H9 (cell line): ENCODE measurements around the gene PAK6. TPM values are rescaled to one million over a fixed set of nuclear protein-coding genes. Genes with fewer than 3 reads are reported as not detected.

Experiments
- DNase-seq: peaks from one replicate; pipeline ENCODE4 v3.0.0-alpha.2; 2017
- H2AFZ ChIP-seq: one replicate; pipeline ENCODE4 v1.6.1; 2013; ENCODE audit warnings: mild to moderate bottlenecking, low read length, control low read depth, moderate library complexity
- H2AK5ac ChIP-seq: 2 replicates; pipeline ENCODE4 v1.6.1; 2013; ENCODE audit warnings: low read length, control low read depth, mixed read lengths; ENCODE audit not compliant: insufficient read length
- H2BK120ac ChIP-seq: one replicate; pipeline ENCODE4 v1.6.1; 2013; ENCODE audit warnings: low read depth, mild to moderate bottlenecking, low read length, control low read depth, inconsistent platforms; ENCODE audit not compliant: poor library complexity, severe bottlenecking
- H2BK12ac ChIP-seq: 2 replicates; pipeline ENCODE4 v1.6.1; 2013; ENCODE audit warnings: low read length, control low read depth, mixed read lengths, low read depth; ENCODE audit not compliant: insufficient read length
- H2BK15ac ChIP-seq: 2 replicates; pipeline ENCODE4 v1.6.1; 2013; ENCODE audit warnings: low read depth, low read length, control low read depth
- H2BK20ac ChIP-seq: one replicate; pipeline ENCODE4 v1.6.1; 2013; ENCODE audit warnings: low read depth, mild to moderate bottlenecking, low read length, control low read depth, inconsistent platforms; ENCODE audit not compliant: poor library complexity, severe bottlenecking
- H2BK5ac ChIP-seq: 2 replicates; pipeline ENCODE4 v1.6.1; 2013; ENCODE audit warnings: low read length, control low read depth, mixed read lengths; ENCODE audit not compliant: insufficient read length
- H3K14ac ChIP-seq: 2 replicates; pipeline ENCODE4 v1.6.1; 2013; ENCODE audit warnings: low read length, control low read depth; ENCODE audit not compliant: insufficient read depth
- H3K18ac ChIP-seq: 2 replicates; pipeline ENCODE4 v1.6.1; 2013; ENCODE audit warnings: low read depth, mild to moderate bottlenecking, mixed read lengths, low read length, control low read depth; ENCODE audit not compliant: insufficient read length
- H3K23ac ChIP-seq: 2 replicates; pipeline ENCODE4 v1.6.1; 2013; ENCODE audit warnings: low read length, control low read depth, mixed read lengths, low read depth; ENCODE audit not compliant: insufficient read length
- H3K23me2 ChIP-seq: 2 replicates; pipeline ENCODE4 v1.6.1; 2013; ENCODE audit warnings: low read depth, mild to moderate bottlenecking, mixed read lengths, low read length, control low read depth; ENCODE audit not compliant: insufficient read length, poor library complexity, severe bottlenecking
- H3K27ac ChIP-seq: 2 replicates; pipeline ENCODE4 v1.5.1; 2013; ENCODE audit warnings: low read length, control low read depth, mixed read lengths, low read depth; ENCODE audit not compliant: insufficient read length
- H3K27me3 ChIP-seq: 2 replicates; pipeline ENCODE4 v1.6.1; 2013; ENCODE audit warnings: low read length, control low read depth, inconsistent platforms; ENCODE audit not compliant: insufficient read depth
- H3K4ac ChIP-seq: 2 replicates; pipeline ENCODE4 v1.6.1; 2013; ENCODE audit warnings: low read depth, mild to moderate bottlenecking, control low read depth, inconsistent platforms, low read length, moderate library complexity
- H3K4me1 ChIP-seq: 2 replicates; pipeline ENCODE4 v1.6.1; 2013; ENCODE audit warnings: low read length, control low read depth, inconsistent platforms; ENCODE audit not compliant: insufficient read depth
- H3K4me2 ChIP-seq: 2 replicates; pipeline ENCODE4 v1.6.1; 2013; ENCODE audit warnings: low read length, control low read depth, mixed read lengths; ENCODE audit not compliant: insufficient read length, insufficient read depth
- H3K56ac ChIP-seq: 2 replicates; pipeline ENCODE4 v1.6.1; 2013; ENCODE audit warnings: low read depth, mild to moderate bottlenecking, mixed read lengths, low read length, control low read depth; ENCODE audit not compliant: insufficient read length
- H3K79me1 ChIP-seq: 2 replicates; pipeline ENCODE4 v1.6.1; 2013; ENCODE audit warnings: low read depth, mild to moderate bottlenecking, moderate library complexity, low read length, control low read depth, inconsistent platforms; ENCODE audit not compliant: insufficient read depth, poor library complexity, severe bottlenecking
- H3K79me2 ChIP-seq: 2 replicates; pipeline ENCODE4 v1.6.1; 2013; ENCODE audit warnings: low read length, control low read depth, inconsistent platforms; ENCODE audit not compliant: insufficient read depth
- H3K9ac ChIP-seq: 2 replicates; pipeline ENCODE4 v1.6.1; 2013; ENCODE audit warnings: low read length, control low read depth, mixed read lengths; ENCODE audit not compliant: insufficient read length; ENCODE audit errors: extremely low read depth
- H3K9me3 ChIP-seq: one replicate; pipeline ENCODE4 v1.6.1; 2013; ENCODE audit warnings: low read depth, low read length, inconsistent platforms; ENCODE audit not compliant: control insufficient read depth
- H3T11ph ChIP-seq: one replicate; pipeline ENCODE4 v1.6.1; 2013; ENCODE audit warnings: mild to moderate bottlenecking, low read length, control low read depth, inconsistent platforms
- H4K20me1 ChIP-seq: one replicate; pipeline ENCODE4 v1.6.1; 2013; ENCODE audit not compliant: control insufficient read depth, insufficient read length, insufficient read depth
- H4K5ac ChIP-seq: 2 replicates; pipeline ENCODE4 v1.6.1; 2013; ENCODE audit warnings: low read depth, mild to moderate bottlenecking, mixed read lengths, low read length, control low read depth; ENCODE audit not compliant: insufficient read length
- H4K8ac ChIP-seq: replicated peaks from 2 replicates; pipeline ENCODE4 v1.6.1; 2013; ENCODE audit warnings: low read length, control low read depth, mixed read lengths, low read depth; ENCODE audit not compliant: insufficient read length
- H4K91ac ChIP-seq: 2 replicates; pipeline ENCODE4 v1.6.1; 2013; ENCODE audit warnings: low read depth, mild to moderate bottlenecking, moderate library complexity, mixed read lengths, low read length, control low read depth; ENCODE audit not compliant: insufficient read length
- H3K27ac Mint-ChIP-seq, 3 experiments: 2 replicates in 2 of 3; 3 replicates in 1 of 3; pipeline ENCODE4 v1.8.0; 2020 to 2021; ENCODE audit warnings: mixed read lengths in 3 of 3, mild to moderate bottlenecking in 1 of 3, moderate library complexity in 1 of 3
- H3K27me3 Mint-ChIP-seq: 2 replicates; pipeline ENCODE4 v1.8.0; 2021; ENCODE audit warnings: low read depth, mild to moderate bottlenecking, moderate library complexity, mixed read lengths
- H3K36me3 Mint-ChIP-seq, 3 experiments: 2 replicates in 2 of 3; 3 replicates in 1 of 3; pipeline ENCODE4 v1.8.0; 2020 to 2021; ENCODE audit warnings: low read depth in 3 of 3, mixed read lengths in 3 of 3; ENCODE audit not compliant: insufficient read depth in 1 of 3
- H3K4me1 Mint-ChIP-seq, 2 experiments: 2 replicates each; pipeline ENCODE4 v1.8.0; 2020; ENCODE audit warnings: mixed read lengths in 2 of 2
- H3K4me3 Mint-ChIP-seq, 2 experiments: 2 replicates in 1 of 2; 3 replicates in 1 of 2; pipeline ENCODE4 v1.8.0; 2020 to 2021; ENCODE audit warnings: mild to moderate bottlenecking in 2 of 2, mixed read lengths in 2 of 2, moderate library complexity in 1 of 2
- H3K9me3 Mint-ChIP-seq, 2 experiments: 2 replicates in 1 of 2; 3 replicates in 1 of 2; pipeline ENCODE4 v1.8.0; 2020; ENCODE audit warnings: mild to moderate bottlenecking in 2 of 2, mixed read lengths in 2 of 2, moderate library complexity in 1 of 2
- WGBS: extraction: QIAGEN DNeasy Blood & Tissue Kit; methylation state at CpG from one replicate; pipeline ENCODE4 v1.1.7; 2013; ENCODE audit warnings: missing lambda C conversion rate, low lambda C conversion rate, mixed read lengths; ENCODE audit not compliant: insufficient read length; ENCODE audit errors: extremely low coverage; 5-methylcytosine and 5-hydroxymethylcytosine counted together
- total RNA-seq: library from RNA; stranded (reverse); gene quantifications from 2 replicates; pipeline ENCODE4 v1.2.1, GENCODE V29; 2021
- TF ChIP-seq, protein P1 (sequence below): fragments of 200-600 bp; sonication (generic); conservative IDR thresholded peaks from 3 replicates; pipeline ENCODE4 v1.8.0; 2021; ENCODE audit warnings: antibody characterized with exemption, mild to moderate bottlenecking

Gene PAK6
- total RNA-seq, 1 experiment from 2014 or later, result 7.4 TPM

- Histone ChIP-seq H3K4me2 (peak within 1 kb of the TSS; percentile 16), H3K56ac (no peak within 1 kb of the TSS), H4K5ac (no peak within 1 kb of the TSS), H3K79me2 (no peaks in the 10 kb centered on the region), H3K27me3 (no peaks in the 10 kb centered on the region), H3K18ac (no peak within 1 kb of the TSS), H2AK5ac (no peak within 1 kb of the TSS), H4K91ac (no peak within 1 kb of the TSS), H4K20me1 (no peaks in the 10 kb centered on the region), H3K9me3 (no peaks in the 10 kb centered on the region), H2BK5ac (no peak within 1 kb of the TSS), H3K27ac (no peak within 1 kb of the TSS), H2BK20ac (no peak within 1 kb of the TSS), H2BK15ac (no peak within 1 kb of the TSS), H3K23ac (no peak within 1 kb of the TSS), H3K9ac (no peak within 1 kb of the TSS), H4K8ac (no peak within 1 kb of the TSS), H2AFZ (no peak within 1 kb of the TSS), H3K4me1 (peaks cover 6% of the 10 kb centered on the region; the same call in 1 of the 2 replicates), H3K14ac (0 out of 2 replicates have a peak within 1 kb of the TSS, but pooled peaks have one; percentile 17), H2BK120ac (no peak within 1 kb of the TSS), H3K23me2 (no peaks in the 10 kb centered on the region), H3K79me1 (no peaks in the 10 kb centered on the region), H3K4ac (no peak within 1 kb of the TSS), H3T11ph (no peak within 1 kb of the TSS), H2BK12ac (no peak within 1 kb of the TSS)
- peaks cover 38% of the 10 kb centered on the region for H3K27me3 Mint-ChIP-seq
- peak; percentile 76 for DNase-seq
- H3K27ac Mint-ChIP-seq, result no peak within 1 kb of the TSS; a peak in 2 of 7 replicates
- no CpG with 5 or more reads among the region's 15 CpGs for WGBS
- TF ChIP-seq, protein P1, sequence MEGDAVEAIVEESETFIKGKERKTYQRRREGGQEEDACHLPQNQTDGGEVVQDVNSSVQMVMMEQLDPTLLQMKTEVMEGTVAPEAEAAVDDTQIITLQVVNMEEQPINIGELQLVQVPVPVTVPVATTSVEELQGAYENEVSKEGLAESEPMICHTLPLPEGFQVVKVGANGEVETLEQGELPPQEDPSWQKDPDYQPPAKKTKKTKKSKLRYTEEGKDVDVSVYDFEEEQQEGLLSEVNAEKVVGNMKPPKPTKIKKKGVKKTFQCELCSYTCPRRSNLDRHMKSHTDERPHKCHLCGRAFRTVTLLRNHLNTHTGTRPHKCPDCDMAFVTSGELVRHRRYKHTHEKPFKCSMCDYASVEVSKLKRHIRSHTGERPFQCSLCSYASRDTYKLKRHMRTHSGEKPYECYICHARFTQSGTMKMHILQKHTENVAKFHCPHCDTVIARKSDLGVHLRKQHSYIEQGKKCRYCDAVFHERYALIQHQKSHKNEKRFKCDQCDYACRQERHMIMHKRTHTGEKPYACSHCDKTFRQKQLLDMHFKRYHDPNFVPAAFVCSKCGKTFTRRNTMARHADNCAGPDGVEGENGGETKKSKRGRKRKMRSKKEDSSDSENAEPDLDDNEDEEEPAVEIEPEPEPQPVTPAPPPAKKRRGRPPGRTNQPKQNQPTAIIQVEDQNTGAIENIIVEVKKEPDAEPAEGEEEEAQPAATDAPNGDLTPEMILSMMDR, result peak; percentile 59
- peak within 1 kb of the TSS in 1 of 2 experiments; percentile 46; a peak in 2 of 5 replicates for H3K4me3 Mint-ChIP-seq
- H3K36me3 Mint-ChIP-seq, result no peaks in the 10 kb centered on the region
- peaks cover 27 to 34% of the 10 kb centered on the region in 2 experiments for H3K4me1 Mint-ChIP-seq
- H3K9me3 Mint-ChIP-seq, result no peaks in the 10 kb centered on the region; a peak in 1 of 5 replicates
Measured at GRCh38 chr15:40307421-40308211, 68.8 kb downstream of the PAK6 start, which contains the start of gene PLCB2. Gene PLCB2 (minus strand): TSS chr15:40307935. CDS start chr15:40307672, 263 bp downstream.
